Spinal cord (tissue), 10 donors: Measurements from ENCODE around the gene GINS3. TPM values are rescaled to one million over a fixed set of nuclear protein-coding genes. Genes with fewer than 3 reads are reported as not detected.

Experiments used
- DNase-seq, 6 donors: peaks; one replicate each; pipeline versions ENCODE4 v3.0.0 to v3.0.0-alpha.2; 2013 to 2015; ENCODE audit warnings: low spot score in 6 of 6, low read depth in 4 of 6
- H3K27ac ChIP-seq: one replicate; pipeline ENCODE4 v1.5.1; 2013; ENCODE audit warnings: low read depth, low read length, control low read depth
- H3K27me3 ChIP-seq: one replicate; pipeline ENCODE4 v1.6.1; 2013; ENCODE audit warnings: low read length; ENCODE audit not compliant: control insufficient read depth, insufficient read depth
- H3K36me3 ChIP-seq: one replicate; pipeline ENCODE4 v1.6.1; 2013; ENCODE audit warnings: low read length; ENCODE audit not compliant: control insufficient read depth, insufficient read depth
- H3K4me1 ChIP-seq: one replicate; pipeline ENCODE4 v1.6.1; 2013; ENCODE audit warnings: low read length; ENCODE audit not compliant: control insufficient read depth, insufficient read depth
- H3K4me3 ChIP-seq: one replicate; pipeline ENCODE4 v1.5.1; 2013; ENCODE audit warnings: low read depth, low read length, control low read depth
- H3K9me3 ChIP-seq: one replicate; pipeline ENCODE4 v1.6.1; 2013; ENCODE audit warnings: low read length; ENCODE audit not compliant: control insufficient read depth, insufficient read depth
- WGBS: methylation state at CpG from one replicate; pipeline ENCODE4 v1.1.5; 2013; ENCODE audit warnings: missing lambda C conversion rate; ENCODE audit not compliant: insufficient coverage; 5-methylcytosine and 5-hydroxymethylcytosine counted together
- long read RNA-seq, 4 donors: transcript quantifications; one replicate each; lab custom pipeline, GENCODE V29; 2026
- polyA plus RNA-seq, 2 donors: library from polyadenylated mRNA; unstranded; fragments of 120-200 nt; gene quantifications; one replicate each; pipeline ENCODE4 v1.2.1, GENCODE V29; 2013; ENCODE audit not compliant: insufficient read length in 2 of 2
- total RNA-seq, 2 donors: library from RNA; depleted of rRNA in 1 of 2; stranded (reverse); fragments of 120-200 nt in 1 of 2; fragments of >200 nt in 1 of 2; gene quantifications; one replicate each; pipeline versions ENCODE4 v1.2.3 to v1.2.4, GENCODE V29; 2013 to 2014
- donor health status: healthy.

GINS3 gene
- total RNA-seq = 1 to 10 TPM; 7.1 to 9.4 TPM
- polyA plus RNA-seq = 10 to 100 TPM; 13.3 to 13.9 TPM
- long read RNA-seq, donor 1, transcript GINS3-206 (1 exons, 3,202 nt) = major isoform, 8 of 11 reads
- long read RNA-seq, donor 1, partial matches to known transcripts = 0 of 11 reads
- long read RNA-seq, donor 1, other reads (novel, unspliced or antisense) = 0 of 11 reads
- long read RNA-seq, donor 2, partial matches to known transcripts = 0 of 1 reads
- long read RNA-seq, donor 2, other reads (novel, unspliced or antisense) = 0 of 1 reads
- long read RNA-seq, donor 3, partial matches to known transcripts = 8 of 11 reads
- long read RNA-seq, donor 3, other reads (novel, unspliced or antisense) = 0 of 11 reads
- long read RNA-seq, donor 4, transcript GINS3-206 (1 exons, 3,202 nt) = major isoform, 10 of 16 reads
- long read RNA-seq, donor 4, partial matches to known transcripts = 0 of 16 reads
- long read RNA-seq, donor 4, other reads (novel, unspliced or antisense) = 0 of 16 reads

DNA sequence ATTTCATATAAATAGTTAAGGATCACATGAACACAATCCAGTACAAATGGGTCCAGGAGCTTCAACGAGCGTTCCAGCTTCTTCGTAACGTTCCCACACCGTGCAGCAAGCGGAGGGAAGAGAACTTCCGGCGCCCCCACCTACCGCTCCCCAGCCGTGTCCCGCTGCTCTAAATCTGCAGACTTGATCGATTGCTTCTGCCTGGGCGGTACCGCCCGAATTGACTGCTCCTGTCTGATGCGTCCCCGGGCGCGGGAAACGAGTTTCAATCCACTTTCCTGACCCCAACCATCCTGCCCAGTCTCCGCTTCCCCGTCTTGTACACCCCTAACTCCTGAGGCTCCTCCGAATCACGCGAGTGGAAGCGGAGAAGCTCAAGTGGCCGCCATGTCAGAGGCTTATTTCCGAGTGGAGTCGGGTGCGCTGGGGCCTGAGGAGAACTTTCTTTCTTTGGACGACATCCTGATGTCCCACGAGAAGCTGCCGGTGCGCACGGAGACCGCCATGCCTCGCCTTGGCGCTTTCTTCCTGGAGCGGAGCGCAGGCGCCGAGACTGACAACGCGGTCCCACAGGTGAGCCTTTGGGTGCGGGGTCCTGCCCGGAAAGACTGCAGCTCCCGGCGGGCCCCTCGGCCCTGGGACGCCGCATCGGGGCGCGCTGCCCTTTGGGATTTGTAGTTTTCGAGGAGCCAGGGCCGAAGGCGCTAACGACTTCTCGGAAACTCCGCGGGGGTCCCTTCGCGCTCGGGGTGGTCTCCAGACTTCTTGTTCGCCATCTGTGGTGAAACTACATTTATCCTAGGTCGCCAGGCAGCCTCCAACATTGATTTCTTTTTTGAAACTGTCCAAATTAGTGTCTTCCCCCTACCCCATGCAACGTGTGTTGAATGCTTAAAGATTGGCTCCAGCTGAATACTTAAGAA is at the start of gene GINS3:
Gene GINS3 (plus strand): TSS at position 257 of the 923 bp plus-strand sequence. CDS start 131 bp downstream, at position 388.
- Histone ChIP-seq H3K27ac (peak within 1 kb of the TSS; percentile 64), H3K27me3 (no peaks in the 10 kb centered on the region), H3K9me3 (no peaks in the 10 kb centered on the region), H3K4me3 (peak within 1 kb of the TSS; percentile 97), H3K36me3 (no peaks in the 10 kb centered on the region), H3K4me1 (peaks cover 4% of the 10 kb centered on the region)
- DNase-seq = peak; percentile 71 to 96 (median 82)
- WGBS = 0% methylated on average over 66 of the region's 67 CpGs

GRCh38 chr16:58343562-58343961 is 48.7 kb upstream of the GINS3 start:
- Histone ChIP-seq H3K27me3 (no peaks in the 10 kb centered on the region), H3K27ac (no peak overlapping the region), H3K36me3 (no peaks in the 10 kb centered on the region), H3K4me1 (no peaks in the 10 kb centered on the region), H3K4me3 (no peak overlapping the region), H3K9me3 (no peaks in the 10 kb centered on the region)
- no peak for DNase-seq
- no CpG with 5 or more reads among the region's 4 CpGs for WGBS

GRCh38 chr16:58345574-58346354 is 46.5 kb upstream of the GINS3 start:
- peak in 1 of 6 donors; percentile 34 for DNase-seq
- Histone ChIP-seq H3K27ac (no peak overlapping the region), H3K4me3 (no peak overlapping the region), H3K9me3 (no peaks in the 10 kb centered on the region), H3K27me3 (no peaks in the 10 kb centered on the region), H3K4me1 (no peaks in the 10 kb centered on the region), H3K36me3 (no peaks in the 10 kb centered on the region)
- 90% methylated on average over 4 of the region's 14 CpGs for WGBS

GRCh38 chr16:58346831-58347371 is 45.4 kb upstream of the GINS3 start:
- H3K27ac ChIP-seq = no peak overlapping the region
- no peak overlapping the region for H3K4me3 ChIP-seq
- WGBS = 63% methylated on average over 5 of the region's 5 CpGs

GRCh38 chr16:58348986-58349385 is 43.3 kb upstream of the GINS3 start:
- Histone ChIP-seq H3K4me3 (no peak overlapping the region), H3K27ac (no peak overlapping the region), H3K4me1 (no peaks in the 10 kb centered on the region), H3K36me3 (no peaks in the 10 kb centered on the region), H3K27me3 (no peaks in the 10 kb centered on the region), H3K9me3 (no peaks in the 10 kb centered on the region)
- WGBS = 55% methylated on average over 2 of the region's 3 CpGs
- peak in 1 of 6 donors; percentile 71 for DNase-seq

More at GRCh38 chr16:58346831-58347371, 45.4 kb upstream of the GINS3 start:
- no peak for DNase-seq
- H3K9me3 ChIP-seq = no peaks in the 10 kb centered on the region
- H3K4me1 ChIP-seq = no peaks in the 10 kb centered on the region
- no peaks in the 10 kb centered on the region for H3K36me3 ChIP-seq
- no peaks in the 10 kb centered on the region for H3K27me3 ChIP-seq

DNA sequence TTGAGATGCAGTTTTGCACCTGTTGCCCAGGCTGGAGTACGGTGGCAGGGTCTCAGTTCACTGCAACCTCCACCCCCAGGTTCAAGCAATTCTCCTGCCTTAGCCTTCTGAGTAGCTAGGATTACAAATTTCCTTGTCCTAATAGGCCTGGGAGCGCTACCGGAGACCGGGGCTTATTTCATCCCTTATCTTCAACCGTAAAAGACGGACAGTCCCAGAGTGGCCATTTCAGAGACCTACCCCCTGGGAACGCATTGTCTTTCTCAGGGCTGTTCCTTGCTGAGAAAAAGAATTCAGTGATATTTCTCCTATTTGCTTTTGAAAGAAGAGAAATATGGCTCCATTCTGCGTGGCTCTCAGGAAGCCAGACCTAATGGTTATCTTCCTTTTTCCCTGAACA is 39.6 kb upstream of the GINS3 start:
- Histone ChIP-seq H3K27me3 (no peaks in the 10 kb centered on the region), H3K4me1 (no peaks in the 10 kb centered on the region), H3K4me3 (no peak overlapping the region), H3K9me3 (no peaks in the 10 kb centered on the region), H3K27ac (no peak overlapping the region), H3K36me3 (no peaks in the 10 kb centered on the region)
- WGBS = 100% methylated on average over 2 of the region's 8 CpGs
- DNase-seq = no peak

DNA sequence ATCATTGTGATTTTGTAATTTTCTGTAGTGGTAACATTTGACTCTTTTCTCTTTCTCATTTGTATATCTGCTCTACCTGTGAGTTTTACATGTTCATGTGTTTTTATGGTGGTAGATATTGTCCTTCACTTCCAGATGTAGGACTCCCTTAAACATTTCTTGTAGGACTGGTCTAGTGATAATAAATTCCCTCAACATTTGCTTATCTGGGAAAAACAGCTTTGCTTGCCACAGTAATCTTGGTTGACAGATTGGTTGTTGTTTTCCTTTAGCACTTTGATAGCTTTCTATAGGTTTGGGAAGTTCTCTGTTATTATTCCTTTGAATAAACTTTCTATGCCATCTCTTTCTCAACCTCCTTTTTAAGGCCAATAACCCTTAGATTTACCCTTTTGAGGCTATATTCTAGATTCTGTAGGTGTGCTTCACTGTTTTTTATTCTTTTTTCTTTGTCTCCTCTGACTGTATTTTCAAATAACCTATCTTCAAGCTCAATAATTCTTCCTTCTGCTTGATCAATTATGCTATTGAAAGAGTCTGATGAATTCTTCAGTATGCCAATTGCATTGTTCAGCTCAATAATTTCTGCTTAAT is 32.1 kb upstream of the GINS3 start:
- Histone ChIP-seq H3K36me3 (no peaks in the 10 kb centered on the region), H3K9me3 (peaks cover 6% of the 10 kb centered on the region), H3K27ac (no peak overlapping the region), H3K4me3 (no peak overlapping the region), H3K27me3 (no peaks in the 10 kb centered on the region), H3K4me1 (no peaks in the 10 kb centered on the region)
- DNase-seq = no peak

DNA sequence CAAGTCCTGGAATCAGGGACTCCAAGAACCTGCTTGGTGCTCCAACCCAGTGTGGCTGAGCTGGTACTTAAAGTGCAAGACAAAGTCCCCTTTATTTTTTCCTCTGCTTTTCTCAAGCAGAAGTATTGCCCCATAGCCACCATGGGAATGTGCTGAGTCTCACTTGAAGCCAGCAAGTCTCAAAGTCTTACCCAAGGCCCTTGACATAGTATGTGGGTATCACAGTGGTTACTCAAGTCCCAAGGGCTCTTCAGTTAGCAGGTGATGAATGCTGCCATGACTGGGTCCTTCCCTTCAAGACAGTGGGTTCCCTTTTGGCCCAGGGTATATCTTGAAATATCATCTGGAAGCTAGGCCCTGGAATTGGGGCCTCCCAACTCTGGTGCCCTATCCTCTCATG is 30.5 kb upstream of the GINS3 start:
- Histone ChIP-seq H3K9me3 (peaks cover 6% of the 10 kb centered on the region), H3K4me1 (no peaks in the 10 kb centered on the region), H3K27me3 (no peaks in the 10 kb centered on the region), H3K36me3 (no peaks in the 10 kb centered on the region), H3K27ac (no peak overlapping the region), H3K4me3 (no peak overlapping the region)
- no peak for DNase-seq
